K562 (cell line): ENCODE results near the gene LMAN2. TPM values are rescaled to one million over a fixed set of nuclear protein-coding genes. Genes with fewer than 3 reads are reported as not detected.

Source experiments
- ATAC-seq: fragments of 200-7000 bp; cut with Tn5 transposase; 3 replicates; pipeline ENCODE4 v1.9.1; 2020; ENCODE audit warnings: moderate library complexity
- BruUV-seq: library from RNA; stranded (reverse); fragments of 400-500 nt; replicated peaks from 2 replicates; lab custom pipeline; 2021; lab: Mats Ljungman, UMichigan
- CTCF ChIA-PET: fragments of 300-600 bp; formaldehyde crosslinking; extraction: SDS; loops from one replicate; lab custom pipeline; 2021; ENCODE audit warnings: low intra/inter-chr PET ratio; lab: Yijun Ruan, JAX
- POLR2A ChIA-PET: fragments of 300-600, 350-650 bp; sonication (Branson Sonifier 250); formaldehyde crosslinking; extraction: SDS; loops from one replicate; lab custom pipeline; 2021; ENCODE audit warnings: antibody characterized with exemption, inconsistent platforms; lab: Yijun Ruan, JAX
- DNase-seq, 4 experiments: peaks; one replicate each; pipeline versions ENCODE4 v3.0.0 to v3.0.0-alpha.2; 2011 to 2018; ENCODE audit warnings: low spot score in 3 of 4, mixed read lengths in 3 of 4; ENCODE audit errors: extremely low read depth in 1 of 4
- FAIRE-seq: peaks from 2 replicates; lab custom pipeline; 2011; peaks lifted over from hg19 to GRCh38; lab: Jason Lieb, UNC
- H2AFZ ChIP-seq: 2 replicates; pipeline ENCODE4 v1.6.0; 2011; ENCODE audit warnings: low read depth, low read length, control low read depth, inconsistent platforms
- H3K27ac ChIP-seq: fragments of 200-600 bp; 3 replicates; pipeline ENCODE4 v1.8.0; 2011; ENCODE audit warnings: low read depth, mild to moderate bottlenecking, control low read depth, inconsistent platforms, low read length, moderate library complexity, mixed read lengths; ENCODE audit errors: extremely low read depth
- H3K27me3 ChIP-seq, 2 experiments: fragments of 300-600 bp in 1 of 2; 2 replicates in 1 of 2; 3 replicates in 1 of 2; pipeline versions ENCODE4 v1.6.0 to v1.8.0; 2011; ENCODE audit warnings: inconsistent platforms in 2 of 2, low read length in 2 of 2, mild to moderate bottlenecking in 1 of 2, mixed read lengths in 1 of 2, moderate library complexity in 1 of 2; ENCODE audit not compliant: control insufficient read depth in 2 of 2, insufficient read depth in 2 of 2
- H3K36me3 ChIP-seq: fragments of 300-600 bp; 3 replicates; pipeline ENCODE4 v1.8.0; 2011; ENCODE audit warnings: mild to moderate bottlenecking, low read length, inconsistent platforms; ENCODE audit not compliant: control insufficient read depth, insufficient read depth
- H3K4me1 ChIP-seq, 2 experiments: fragments of 200-600 bp in 1 of 2; replicated peaks in 1 of 2; 2 replicates in 1 of 2; 3 replicates in 1 of 2; pipeline versions ENCODE4 v1.5.1 to v1.8.0; 2011; ENCODE audit warnings: inconsistent platforms in 2 of 2, low read length in 2 of 2, mild to moderate bottlenecking in 1 of 2, mixed read lengths in 1 of 2, moderate library complexity in 1 of 2; ENCODE audit not compliant: control insufficient read depth in 2 of 2, insufficient read depth in 2 of 2
- H3K4me2 ChIP-seq: 2 replicates; pipeline ENCODE4 v1.6.1; 2011; ENCODE audit warnings: low read length, control low read depth, inconsistent platforms, mixed read lengths; ENCODE audit not compliant: insufficient read depth
- H3K4me3 ChIP-seq: fragments of 200-600 bp; sonication (generic), shearing (Covaris generic); 2 replicates; pipeline ENCODE4 v1.5.1; 2016; ENCODE audit warnings: control low read depth, inconsistent platforms
- H3K79me2 ChIP-seq: fragments of 200-600 bp; 3 replicates; pipeline ENCODE4 v1.8.0; 2011; ENCODE audit warnings: low read length, inconsistent platforms; ENCODE audit not compliant: control insufficient read depth, insufficient read depth
- H3K9ac ChIP-seq, 2 experiments: 2 replicates each; pipeline versions ENCODE4 v1.6.0 to v1.6.1; 2011; ENCODE audit warnings: low read depth in 2 of 2, low read length in 2 of 2, control low read depth in 1 of 2, inconsistent platforms in 1 of 2, mild to moderate bottlenecking in 1 of 2, mixed read lengths in 1 of 2; ENCODE audit not compliant: insufficient read depth in 1 of 2
- H3K9me1 ChIP-seq: one replicate; pipeline ENCODE4 v1.6.0; 2011; ENCODE audit warnings: inconsistent platforms, mild to moderate bottlenecking, low read length, moderate library complexity; ENCODE audit not compliant: control insufficient read depth, insufficient read depth
- H3K9me3 ChIP-seq: replicated peaks from 2 replicates; pipeline ENCODE4 v1.5.1; 2011; ENCODE audit warnings: low read depth, low read length, inconsistent platforms; ENCODE audit not compliant: control insufficient read depth, insufficient read depth
- H4K20me1 ChIP-seq: replicated peaks from 2 replicates; pipeline ENCODE4 v1.6.1; 2011; ENCODE audit warnings: low read length, inconsistent platforms, mixed read lengths; ENCODE audit not compliant: control insufficient read depth, insufficient read depth
- CBFA2T3 ChIP-seq: fragments of 450-650 bp; IDR thresholded peaks from 2 replicates; pipeline ENCODE4 v1.6.1; 2017
- CREM ChIP-seq: IDR thresholded peaks from 2 replicates; pipeline ENCODE4 v1.6.1; 2014; ENCODE audit warnings: antibody characterized with exemption, low read depth
- HDAC3 ChIP-seq: fragments of 450-650 bp; IDR thresholded peaks from 2 replicates; pipeline ENCODE4 v1.6.1; 2018; ENCODE audit warnings: borderline replicate concordance, mild to moderate bottlenecking, moderate library complexity; ENCODE audit not compliant: partially characterized antibody
- HNRNPUL1 ChIP-seq: fragments of 200-400 bp; formaldehyde crosslinking; IDR thresholded peaks from 2 replicates; pipeline ENCODE4 v1.6.1; 2017; ENCODE audit warnings: low read length
- MAFF ChIP-seq: IDR thresholded peaks from 2 replicates; pipeline ENCODE4 v1.6.1; 2012; ENCODE audit warnings: low read length, improper control_type of control experiment
- MAFG ChIP-seq: fragments of 450-650 bp; conservative IDR thresholded peaks from 2 replicates; pipeline ENCODE4 v1.6.1; 2016; ENCODE audit warnings: missing genetic modification characterization, missing compliant biosample characterization
- MAZ ChIP-seq, 2 experiments: fragments of 450-650 bp in 1 of 2; sonication (generic) in 1 of 2; formaldehyde crosslinking; IDR thresholded peaks in 1 of 2; conservative IDR thresholded peaks in 1 of 2; 2 replicates each; pipeline versions ENCODE4 v1.4.0 to v1.5.0; 2020; ENCODE audit warnings: mild to moderate bottlenecking in 1 of 2, missing genetic modification reagents in 1 of 2
- MTA3 ChIP-seq: fragments of 450-650 bp; formaldehyde crosslinking; IDR thresholded peaks from 2 replicates; pipeline ENCODE4 v1.6.1; 2017; ENCODE audit warnings: mild to moderate bottlenecking, borderline replicate concordance
- NEUROD1 ChIP-seq: fragments of 150-350 bp; IDR thresholded peaks from 2 replicates; pipeline ENCODE4 v1.6.1; 2014; ENCODE audit warnings: borderline replicate concordance, low read length, low read depth; ENCODE audit not compliant: partially characterized antibody
- PKNOX1 ChIP-seq: fragments of 450-650 bp; IDR thresholded peaks from 2 replicates; pipeline ENCODE4 v1.6.1; 2016
- POLR2G ChIP-seq: fragments of 200-400 bp; formaldehyde crosslinking; IDR thresholded peaks from 2 replicates; pipeline ENCODE4 v1.6.1; 2017; ENCODE audit warnings: low read depth, mild to moderate bottlenecking, antibody characterized with exemption, low read length, moderate library complexity
- RBM15 ChIP-seq: fragments of 200-400 bp; formaldehyde crosslinking; IDR thresholded peaks from 2 replicates; pipeline ENCODE4 v1.6.1; 2018; ENCODE audit warnings: mild to moderate bottlenecking, low read length, moderate library complexity; ENCODE audit not compliant: insufficient read depth
- RCOR1 ChIP-seq, 2 experiments: IDR thresholded peaks; 2 replicates each; pipeline ENCODE4 v1.6.1; 2012; ENCODE audit warnings: low read depth in 2 of 2, low read length in 2 of 2, borderline replicate concordance in 1 of 2, improper control_type of control experiment in 1 of 2
- SMC3 ChIP-seq: conservative IDR thresholded peaks from 2 replicates; pipeline ENCODE4 v1.6.1; 2011; ENCODE audit warnings: low read depth, low read length, improper control_type of control experiment; ENCODE audit not compliant: insufficient read depth
- USF1 ChIP-seq: sonication (generic); formaldehyde crosslinking; IDR thresholded peaks from 2 replicates; pipeline ENCODE4 v1.9.0; 2022; ENCODE audit warnings: mild to moderate bottlenecking, missing genetic modification reagents
- ZBTB33 ChIP-seq: sonication (generic); formaldehyde crosslinking; IDR thresholded peaks from 2 replicates; pipeline ENCODE4 v1.8.1; 2023; ENCODE audit warnings: mild to moderate bottlenecking, missing genetic modification reagents
- ZNF263 ChIP-seq: sonication (generic); formaldehyde crosslinking; IDR thresholded peaks from 2 replicates; pipeline ENCODE4 v1.8.0; 2022; ENCODE audit warnings: mild to moderate bottlenecking, missing genetic modification reagents, borderline replicate concordance
- WGBS: fragments of 100-300 bp; shearing (Covaris generic); methylation state at CpG from one replicate; pipeline ENCODE4 v1.1.6; 2016; ENCODE audit warnings: low coverage, mixed read lengths; ENCODE audit not compliant: insufficient coverage; ENCODE audit errors: missing lambda C conversion rate; 5-methylcytosine and 5-hydroxymethylcytosine counted together
- in situ Hi-C: fragments of 300-500 bp; cut with MboI; formaldehyde crosslinking; loops from 4 replicates; pipeline ENCODE4 v1.15.0; 2018; ENCODE audit warnings: inconsistent platforms, mixed read lengths
- intact Hi-C: fragments of 100-400 bp; cut with micrococcal nuclease; formaldehyde crosslinking; loops from 2 replicates; pipeline ENCODE4 v1.14.2; 2022
- polyA plus RNA-seq, 8 experiments: library from polyadenylated mRNA; depleted of rRNA in 4 of 8; stranded (reverse) in 5 of 8; unstranded in 3 of 8; fragments of >200 nt; fragmentation: Nextera tagmentation in 2 of 8; fragmentation: Illumina TruSeq in 1 of 8; extraction: Ambion mirVana in 2 of 8; extraction: Trizol in 1 of 8; gene quantifications; 2 replicates each; pipeline versions ENCODE4 v1.2.1 to v1.2.3, GENCODE V29; 2011 to 2014; ENCODE audit warnings: inconsistent platforms in 1 of 8, missing spikeins in 1 of 8
- total RNA-seq, 7 experiments: library from RNA; depleted of rRNA in 6 of 7; stranded (reverse); fragments of >200 nt in 6 of 7; fragmentation: Illumina TruSeq in 2 of 7; extraction: Trizol in 2 of 7; gene quantifications; 2 replicates each; pipeline versions ENCODE4 v1.2.1 to v1.2.3, GENCODE V29; 2011 to 2021; ENCODE audit warnings: low replicate concordance in 1 of 7

LMAN2 gene
- total and polyA plus RNA-seq, 9 of the 15 experiments (the other 6 are each of a cell fraction or from before 2014, with no cell fraction given) = 2.7 to 254 (median 136) TPM

GRCh38 chr5:177309351-177310191, 41.9 kb downstream of the LMAN2 start:
- Histone ChIP-seq H3K4me3 (no peak overlapping the region), H2AFZ (no peak overlapping the region), H3K9me1 (no peaks in the 10 kb centered on the region), H3K9ac (peak overlapping the region; percentile 9 to 85; a peak in 2 of 4 replicates), H3K4me1 (peaks cover 26 to 75% of the 10 kb centered on the region in 2 experiments), H3K36me3 (peaks cover 33% of the 10 kb centered on the region), H3K9me3 (no peaks in the 10 kb centered on the region), H3K79me2 (peaks cover 29% of the 10 kb centered on the region), H3K27ac (no peak overlapping the region), H3K27me3 (no peaks in the 10 kb centered on the region), H3K4me2 (no peak overlapping the region), H4K20me1 (no peaks in the 10 kb centered on the region; the same call in 1 of the 2 replicates)
- ChIA-PET POLR2A (interaction anchor here (0.5 to 2.5 kb wide), 13 partner anchors 8 to 199 kb away, joined by 3 to 9 read pairs (median 3); partner anchors contain the start of gene LMAN2), CTCF (interaction anchor here (1.1 to 1.3 kb wide), 2 partner anchors 145 to 196 kb away, joined by 4 to 6 read pairs; no protein-coding TSS in a partner anchor)
- TSS peak; percentile 26 for BruUV-seq
- peak; percentile 95 for FAIRE-seq
- intact Hi-C loops (loop anchor here (1.0 kb wide), 1 partner anchor 195 kb away; no protein-coding TSS in a partner anchor), in situ Hi-C loops (no loop called here)
- peak; percentile 64 for ATAC-seq
- peak; percentile 54 to 90 (median 68) for DNase-seq
- 81% methylated on average over 10 of the region's 10 CpGs for WGBS
- TF ChIP-seq PKNOX1 = peak; percentile 32
- peak in 1 of 2 experiments; percentile 68; a peak in 1 of 4 replicates for TF ChIP-seq MAZ (CRISPR knock-in tag; conservative IDR thresholded peaks at IDR 0.05 in 1 of 2, IDR thresholded peaks at IDR 0.05 in 1 of 2)
- peak; percentile 55 for TF ChIP-seq ZBTB33 (CRISPR knock-in tag)
- TF ChIP-seq MTA3 = 0 out of 2 replicates have a peak, but pooled peaks have one; percentile 50
- peak; percentile 34; the same call in 1 of the 2 replicates for TF ChIP-seq CREM
- peak; percentile 66 for TF ChIP-seq NEUROD1
- no peak for TF ChIP-seq MAFF
- peak; percentile 71; the same call in 1 of the 2 replicates for TF ChIP-seq ZNF263 (CRISPR knock-in tag)
- TF ChIP-seq RBM15 = no peak
- peak; percentile 69 for TF ChIP-seq SMC3
- peak in 1 of 2 experiments; percentile 51; a peak in 1 of 4 replicates for TF ChIP-seq RCOR1 (IDR thresholded peaks at IDR 0.05; ENCODE audit: borderline replicate concordance in 1 of 2, low read depth in 2 of 2, low read length in 2 of 2)
- no peak for TF ChIP-seq MAFG (tag)
- 0 out of 2 replicates have a peak, but pooled peaks have one; percentile 5 for TF ChIP-seq CBFA2T3
- no peak for TF ChIP-seq HNRNPUL1
- peak; percentile 22; the same call in 1 of the 2 replicates for TF ChIP-seq POLR2G
- TF ChIP-seq HDAC3 = no peak
- TF ChIP-seq USF1 = peak; percentile 26; the same call in 1 of the 2 replicates
